Keratinocyte (primary cell): ENCODE results near the gene TRAPPC3L. TPM values are rescaled to one million over a fixed set of nuclear protein-coding genes. Genes with fewer than 3 reads are reported as not detected.

Source experiments
- DNase-seq: peaks from one replicate; pipeline ENCODE4 v3.0.0-alpha.2; 2011; ENCODE audit warnings: low read depth, missing footprints, low spot score
- FAIRE-seq: peaks from 2 replicates; lab custom pipeline; 2011; peaks lifted over from hg19 to GRCh38; lab: Jason Lieb, UNC
- H2AFZ ChIP-seq: 2 replicates; pipeline ENCODE4 v1.6.0; 2012; ENCODE audit warnings: low read length, control low read depth, inconsistent platforms; ENCODE audit not compliant: control insufficient read depth
- H3K27ac ChIP-seq: 2 replicates; pipeline ENCODE4 v1.5.1; 2011; ENCODE audit warnings: low read length; ENCODE audit not compliant: control insufficient read depth, insufficient read depth
- H3K27me3 ChIP-seq: 3 replicates; pipeline ENCODE4 v1.6.0; 2011; ENCODE audit warnings: low read length; ENCODE audit not compliant: control insufficient read depth, insufficient read depth; ENCODE audit errors: extremely low read depth
- H3K36me3 ChIP-seq, 2 experiments: 2 replicates in 1 of 2; 3 replicates in 1 of 2; pipeline ENCODE4 v1.5.1; 2011; ENCODE audit warnings: low read length in 2 of 2, mild to moderate bottlenecking in 1 of 2; ENCODE audit not compliant: control insufficient read depth in 2 of 2, insufficient read depth in 2 of 2; ENCODE audit errors: extremely low read depth in 1 of 2
- H3K4me1 ChIP-seq: 3 replicates; pipeline ENCODE4 v1.5.1; 2011; ENCODE audit warnings: low read length; ENCODE audit not compliant: control insufficient read depth, insufficient read depth; ENCODE audit errors: extremely low read depth
- H3K4me2 ChIP-seq: 3 replicates; pipeline ENCODE4 v1.6.0; 2011; ENCODE audit warnings: low read depth, low read length; ENCODE audit not compliant: control insufficient read depth, insufficient read depth; ENCODE audit errors: extremely low read depth
- H3K4me3 ChIP-seq, 3 experiments: fragments of 200-600 bp in 1 of 3; sonication (generic) in 1 of 3; 2 replicates in 2 of 3; 3 replicates in 1 of 3; pipeline ENCODE4 v1.5.1; 2011 to 2016; ENCODE audit warnings: low read length in 3 of 3, mild to moderate bottlenecking in 3 of 3, control low read depth in 2 of 3, inconsistent platforms in 1 of 3, low read depth in 1 of 3, mixed read lengths in 1 of 3, mixed run types in 1 of 3, moderate library complexity in 1 of 3; ENCODE audit not compliant: control insufficient read depth in 2 of 3, insufficient read depth in 2 of 3; ENCODE audit errors: extremely low read depth in 1 of 3
- H3K79me2 ChIP-seq: 2 replicates; pipeline ENCODE4 v1.6.0; 2012; ENCODE audit warnings: low read length; ENCODE audit not compliant: control insufficient read depth, insufficient read depth
- H3K9ac ChIP-seq: 3 replicates; pipeline ENCODE4 v1.6.0; 2011; ENCODE audit warnings: low read length; ENCODE audit not compliant: control insufficient read depth, insufficient read depth; ENCODE audit errors: extremely low read depth
- H3K9me1 ChIP-seq: 3 replicates; pipeline ENCODE4 v1.6.0; 2011; ENCODE audit warnings: low read length; ENCODE audit not compliant: control insufficient read depth, insufficient read depth; ENCODE audit errors: extremely low read depth
- H3K9me3 ChIP-seq: 2 replicates; pipeline ENCODE4 v1.5.1; 2012; ENCODE audit warnings: low read depth, low read length; ENCODE audit not compliant: control insufficient read depth
- H4K20me1 ChIP-seq: 3 replicates; pipeline ENCODE4 v1.6.0; 2011; ENCODE audit warnings: low read length; ENCODE audit not compliant: control insufficient read depth, insufficient read depth; ENCODE audit errors: extremely low read depth
- EZH2 ChIP-seq: IDR thresholded peaks from one replicate; pipeline ENCODE4 v1.6.1; 2012; ENCODE audit warnings: inconsistent platforms, mild to moderate bottlenecking, low read length, moderate library complexity
- dilution Hi-C: fragments of 300-500 bp; cut with MboI; formaldehyde crosslinking; loops from one replicate; pipeline ENCODE4 v1.7.0; 2020; ENCODE audit warnings: low sequenced_read_pairs; ENCODE audit not compliant: extremely low pct_ligation_motif_present
- polyA plus RNA-seq, 5 experiments: library from polyadenylated mRNA; depleted of rRNA in 3 of 5; stranded (reverse) in 3 of 5; stranded (forward) in 1 of 5; unstranded in 1 of 5; fragments of >200 nt; gene quantifications; 1 replicate in 1 of 5; 2 replicates in 3 of 5; 3 replicates in 1 of 5; pipeline versions ENCODE4 v1.2.1 to v1.2.3, GENCODE V29; 2011 to 2012; ENCODE audit warnings: missing spikeins in 2 of 5, low read depth in 1 of 5, low replicate concordance in 1 of 5
- TF ChIP-seq, protein P1 (sequence below), 3 experiments: IDR thresholded peaks in 1 of 3; conservative IDR thresholded peaks in 1 of 3; optimal IDR thresholded peaks in 1 of 3; 2 replicates in 2 of 3; 3 replicates in 1 of 3; pipeline versions ENCODE3 to v1.5.1; 2011; ENCODE audit warnings: low read length in 3 of 3, mild to moderate bottlenecking in 3 of 3, moderate library complexity in 2 of 3, control low read depth in 1 of 3, inconsistent platforms in 1 of 3; ENCODE audit not compliant: insufficient read depth in 2 of 3; ENCODE audit errors: extremely low read depth in 1 of 3

Gene TRAPPC3L
- polyA plus RNA-seq, 1 donor (not counting 4 experiments of a cell fraction or from before 2014, with no cell fraction given): 0.31 TPM

DNA sequence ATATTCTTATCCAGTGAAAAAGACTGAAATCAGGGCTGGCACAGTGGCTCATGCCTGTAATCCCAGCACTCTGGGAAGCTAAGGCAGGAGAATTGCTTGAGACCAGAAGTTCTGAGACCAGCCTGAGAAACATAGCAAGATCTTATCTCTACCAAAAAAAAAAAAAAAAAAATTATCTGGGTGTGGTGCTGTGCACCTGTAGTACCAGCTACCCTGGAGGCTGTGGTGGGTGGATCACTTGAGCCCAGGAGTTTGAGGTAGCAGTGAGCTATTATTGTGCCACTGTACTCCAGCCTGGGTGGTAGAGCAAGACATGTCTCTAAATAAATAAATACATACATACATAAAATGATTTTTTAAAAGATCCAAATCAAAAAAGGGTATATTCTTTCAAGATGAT, 78.0 kb downstream of the TRAPPC3L start:
- no peaks in the 10 kb centered on the region for H3K9me3 ChIP-seq

DNA sequence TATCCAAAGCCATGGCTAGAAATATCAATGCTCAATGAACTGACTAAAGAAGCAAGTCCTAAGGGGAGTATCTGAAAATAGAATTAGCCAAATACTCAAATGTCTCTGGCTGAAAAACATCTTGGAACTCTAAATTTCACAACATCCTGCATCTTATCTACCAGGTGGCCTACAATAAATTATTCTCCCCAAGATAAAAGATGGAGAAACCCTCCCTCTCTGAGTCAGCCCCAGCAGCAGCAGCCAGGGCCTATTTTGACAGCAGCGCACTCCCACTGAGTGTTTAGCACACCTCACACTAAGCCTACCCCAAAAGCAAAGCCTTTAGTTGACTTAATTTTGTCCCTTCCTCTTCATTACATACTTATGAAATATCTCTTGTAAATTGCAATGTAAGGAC, 78.4 kb downstream of the TRAPPC3L start:
- H2AFZ ChIP-seq: no peak overlapping the region
- no peaks in the 10 kb centered on the region for H3K9me3 ChIP-seq
- no peak for TF ChIP-seq EZH2
- TF ChIP-seq, protein P1, sequence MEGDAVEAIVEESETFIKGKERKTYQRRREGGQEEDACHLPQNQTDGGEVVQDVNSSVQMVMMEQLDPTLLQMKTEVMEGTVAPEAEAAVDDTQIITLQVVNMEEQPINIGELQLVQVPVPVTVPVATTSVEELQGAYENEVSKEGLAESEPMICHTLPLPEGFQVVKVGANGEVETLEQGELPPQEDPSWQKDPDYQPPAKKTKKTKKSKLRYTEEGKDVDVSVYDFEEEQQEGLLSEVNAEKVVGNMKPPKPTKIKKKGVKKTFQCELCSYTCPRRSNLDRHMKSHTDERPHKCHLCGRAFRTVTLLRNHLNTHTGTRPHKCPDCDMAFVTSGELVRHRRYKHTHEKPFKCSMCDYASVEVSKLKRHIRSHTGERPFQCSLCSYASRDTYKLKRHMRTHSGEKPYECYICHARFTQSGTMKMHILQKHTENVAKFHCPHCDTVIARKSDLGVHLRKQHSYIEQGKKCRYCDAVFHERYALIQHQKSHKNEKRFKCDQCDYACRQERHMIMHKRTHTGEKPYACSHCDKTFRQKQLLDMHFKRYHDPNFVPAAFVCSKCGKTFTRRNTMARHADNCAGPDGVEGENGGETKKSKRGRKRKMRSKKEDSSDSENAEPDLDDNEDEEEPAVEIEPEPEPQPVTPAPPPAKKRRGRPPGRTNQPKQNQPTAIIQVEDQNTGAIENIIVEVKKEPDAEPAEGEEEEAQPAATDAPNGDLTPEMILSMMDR (optimal IDR thresholded peaks at IDR 0.05 in 1 of 3, IDR thresholded peaks at IDR 0.05 in 1 of 3, conservative IDR thresholded peaks at IDR 0.05 in 1 of 3; ENCODE audit: extremely low read depth in 1 of 3, insufficient read depth in 2 of 3, low read length in 3 of 3): no peak
- dilution Hi-C loops: no loop called here
- H4K20me1 ChIP-seq: no peaks in the 10 kb centered on the region
- DNase-seq (no peak), FAIRE-seq (no peak)
- no peaks in the 10 kb centered on the region for H3K4me1 ChIP-seq
- H3K27ac ChIP-seq: no peak overlapping the region
- no peaks in the 10 kb centered on the region for H3K9me1 ChIP-seq
- H3K4me2 ChIP-seq: no peak overlapping the region
- no peak overlapping the region for H3K9ac ChIP-seq
- no peaks in the 10 kb centered on the region for H3K27me3 ChIP-seq
- no peak overlapping the region for H3K4me3 ChIP-seq
- H3K36me3 ChIP-seq: no peaks in the 10 kb centered on the region
- no peaks in the 10 kb centered on the region for H3K79me2 ChIP-seq

More for the DNA sequence above, 78.0 kb downstream of the TRAPPC3L start:
- Histone ChIP-seq H3K9me1 (no peaks in the 10 kb centered on the region), H4K20me1 (no peaks in the 10 kb centered on the region), H3K4me2 (no peak overlapping the region), H3K27me3 (no peaks in the 10 kb centered on the region), H3K79me2 (no peaks in the 10 kb centered on the region), H3K9ac (no peak overlapping the region), H3K36me3 (no peaks in the 10 kb centered on the region), H3K4me1 (no peaks in the 10 kb centered on the region), H3K27ac (no peak overlapping the region), H2AFZ (no peak overlapping the region), H3K4me3 (no peak overlapping the region)
- DNase-seq (no peak), FAIRE-seq (no peak)
- dilution Hi-C loops: no loop called here
- TF ChIP-seq EZH2: no peak
- TF ChIP-seq, protein P1 (optimal IDR thresholded peaks at IDR 0.05 in 1 of 3, IDR thresholded peaks at IDR 0.05 in 1 of 3, conservative IDR thresholded peaks at IDR 0.05 in 1 of 3; ENCODE audit: extremely low read depth in 1 of 3, insufficient read depth in 2 of 3, low read length in 3 of 3): no peak
